GM19455 (cell line): Measurements from ENCODE around the gene LRRTM3.

Source experiments
- ATAC-seq: cut with Tn5 transposase; IDR thresholded peaks from one replicate; pipeline ENCODE4 v1.9.1; 2021; ENCODE audit not compliant: unreplicated experiment

Gene LRRTM3

GRCh38 chr10:66931949-66932343 lies 6.1 kb downstream of the LRRTM3 start:
- no peak for ATAC-seq

DNA sequence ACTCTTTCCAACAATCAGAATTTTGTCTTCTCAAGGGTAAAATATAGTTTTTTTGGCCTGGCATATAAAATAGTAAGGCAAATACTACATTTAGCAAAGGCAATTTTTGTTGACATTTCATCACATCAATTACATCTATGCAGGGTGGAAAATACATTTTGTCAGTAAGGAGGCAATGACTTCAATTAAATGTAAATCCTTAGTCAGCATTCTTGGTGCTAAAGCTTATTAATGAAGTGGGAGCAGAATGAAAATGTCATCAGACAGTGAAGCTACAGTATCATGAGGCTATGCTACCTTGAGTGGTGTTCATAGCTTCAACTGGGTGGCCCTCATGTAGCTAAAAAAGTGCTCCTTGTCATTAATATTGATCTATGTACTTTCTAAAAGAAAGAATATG lies 8.9 kb downstream of the LRRTM3 start:
- no peak for ATAC-seq

GRCh38 chr10:66940965-66941364 lies 15.1 kb downstream of the LRRTM3 start:
- no peak for ATAC-seq

- no peak for ATAC-seq
These were observed 15.7 kb downstream of the LRRTM3 start for GRCh38 chr10:66941491-66941890.

DNA sequence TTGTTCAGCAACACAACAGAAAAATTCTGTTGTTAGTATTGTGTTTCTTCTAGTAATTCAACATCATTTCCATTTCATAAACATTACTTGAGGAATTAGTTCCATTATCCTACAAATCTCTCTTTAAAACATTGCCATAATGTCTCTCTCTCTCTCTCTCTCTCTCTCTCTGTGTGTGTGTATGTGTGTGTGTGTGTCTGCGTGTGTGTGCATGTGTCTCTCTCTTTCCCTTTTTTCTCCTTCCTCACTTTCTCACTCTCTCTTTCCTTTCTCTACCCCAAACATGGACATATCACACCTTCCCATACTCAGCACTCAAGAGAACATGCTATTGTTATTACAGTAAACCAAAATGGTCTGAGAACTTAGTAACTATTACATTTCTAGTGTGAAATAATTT lies 16.6 kb downstream of the LRRTM3 start:
- no peak for ATAC-seq

GRCh38 chr10:66943590-66943989 lies 17.8 kb downstream of the LRRTM3 start:
- no peak for ATAC-seq

DNA sequence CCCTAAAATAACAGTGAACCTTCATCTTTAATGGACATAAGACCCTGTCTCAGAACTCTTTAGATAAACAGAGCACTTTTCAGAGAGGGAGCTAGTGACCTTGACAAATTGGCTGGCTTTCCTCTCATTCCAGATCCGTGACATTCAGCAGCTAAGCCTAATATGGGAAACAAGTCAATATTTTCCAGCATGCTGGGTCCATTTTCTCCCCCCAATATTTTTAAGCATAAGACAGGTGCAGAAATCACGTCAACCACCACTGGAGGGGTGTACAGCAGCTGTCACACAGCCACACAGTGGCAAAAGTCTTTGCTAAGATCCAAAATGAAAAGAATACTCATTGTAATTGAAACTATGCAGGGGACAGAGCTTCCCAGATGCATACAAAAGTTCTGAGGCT lies 26.1 kb downstream of the LRRTM3 start:
- ATAC-seq: no peak

DNA sequence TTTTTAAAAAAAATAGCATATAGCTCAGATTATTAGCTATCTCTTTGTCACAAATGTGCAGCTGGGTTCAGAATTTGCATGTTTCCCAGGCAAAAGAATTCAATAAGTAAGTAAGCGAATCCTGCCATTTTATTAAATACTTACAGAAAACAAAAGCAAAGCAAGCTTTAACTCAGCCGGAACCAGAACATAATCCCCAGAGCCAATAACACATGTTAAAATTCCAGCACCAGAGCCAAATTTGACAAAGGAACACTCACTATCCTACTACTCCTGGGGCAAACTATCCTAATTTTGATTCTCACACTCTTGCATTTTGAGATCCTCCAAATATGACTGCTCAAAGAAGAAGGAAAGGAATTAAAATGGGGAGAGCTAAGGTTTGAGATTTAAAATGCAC lies 32.6 kb downstream of the LRRTM3 start:
- no peak for ATAC-seq

DNA sequence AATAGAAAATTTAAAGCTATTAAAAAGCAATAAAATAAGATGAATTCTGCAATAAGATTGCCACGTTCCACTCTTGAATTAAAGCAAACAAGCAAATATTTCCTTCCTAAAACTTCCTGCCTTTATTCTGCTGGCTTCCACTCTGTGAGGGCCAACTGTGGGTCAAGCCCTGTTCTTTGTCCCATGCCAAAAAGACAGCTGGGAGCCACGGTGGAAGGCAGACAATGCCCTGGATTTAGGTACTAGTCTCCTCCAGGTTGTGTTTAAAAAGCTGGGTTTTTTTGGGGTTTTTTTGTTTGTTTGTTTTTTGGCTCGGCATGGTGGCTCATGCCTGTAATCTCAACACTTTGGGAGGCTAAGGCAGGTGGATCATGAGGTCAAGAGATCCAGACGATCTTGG lies 39.1 kb downstream of the LRRTM3 start:
- ATAC-seq: no peak

GRCh38 chr10:66980246-66980815 lies 54.5 kb downstream of the LRRTM3 start:
- no peak for ATAC-seq

GRCh38 chr10:66981361-66982052 lies 55.7 kb downstream of the LRRTM3 start:
- ATAC-seq: no peak

- ATAC-seq: no peak
These were observed 56.2 kb downstream of the LRRTM3 start for GRCh38 chr10:66982053-66982420.

DNA sequence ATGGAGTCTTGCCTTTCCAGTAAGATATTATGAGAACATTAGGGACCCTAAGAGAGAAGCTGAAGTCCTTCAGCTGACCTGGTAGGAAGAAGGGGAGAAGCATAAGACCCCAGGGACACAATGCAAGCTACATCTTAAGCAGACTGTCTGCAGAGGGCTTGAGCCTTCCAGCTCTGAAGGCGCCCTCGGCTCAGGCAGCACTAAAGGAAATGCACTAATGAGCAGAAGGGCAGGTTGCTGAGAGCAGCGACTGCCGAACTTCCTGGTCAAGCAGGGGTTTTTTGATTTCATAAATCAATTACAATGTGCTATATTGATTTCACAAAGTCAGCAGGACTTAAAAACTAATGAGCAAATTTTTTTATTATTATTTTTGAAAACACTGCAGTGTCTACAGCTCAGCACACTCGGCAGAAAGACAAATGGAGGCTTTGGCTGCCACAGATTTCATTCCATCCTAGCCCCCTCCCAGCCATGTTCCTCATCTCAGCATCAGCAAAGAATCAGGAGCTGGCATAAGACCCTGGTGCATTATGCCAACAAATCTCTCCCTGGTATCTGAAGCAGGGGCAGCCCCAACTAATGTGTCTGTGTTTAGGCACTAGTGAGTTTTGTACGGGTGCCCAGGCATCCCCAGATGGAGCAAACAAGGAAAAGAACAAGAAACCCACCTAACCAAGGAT lies 57.1 kb downstream of the LRRTM3 start:
- ATAC-seq: no peak

DNA sequence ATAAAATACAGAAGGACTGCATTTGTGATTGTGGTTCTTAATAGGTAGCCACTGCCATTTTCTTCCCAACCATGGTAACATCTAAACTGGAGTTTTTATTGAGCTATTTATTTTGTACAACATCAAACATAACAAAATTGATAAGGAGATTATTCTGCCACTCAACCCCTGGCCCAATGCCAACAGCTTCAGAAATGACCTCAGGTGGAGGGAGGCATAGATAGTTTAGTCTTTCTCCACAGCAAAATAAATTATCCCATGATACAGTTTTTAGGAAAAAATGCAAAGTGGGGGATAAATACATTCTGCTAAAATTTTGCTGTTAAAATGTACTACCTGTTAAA lies 57.6 kb downstream of the LRRTM3 start:
- ATAC-seq: no peak

DNA sequence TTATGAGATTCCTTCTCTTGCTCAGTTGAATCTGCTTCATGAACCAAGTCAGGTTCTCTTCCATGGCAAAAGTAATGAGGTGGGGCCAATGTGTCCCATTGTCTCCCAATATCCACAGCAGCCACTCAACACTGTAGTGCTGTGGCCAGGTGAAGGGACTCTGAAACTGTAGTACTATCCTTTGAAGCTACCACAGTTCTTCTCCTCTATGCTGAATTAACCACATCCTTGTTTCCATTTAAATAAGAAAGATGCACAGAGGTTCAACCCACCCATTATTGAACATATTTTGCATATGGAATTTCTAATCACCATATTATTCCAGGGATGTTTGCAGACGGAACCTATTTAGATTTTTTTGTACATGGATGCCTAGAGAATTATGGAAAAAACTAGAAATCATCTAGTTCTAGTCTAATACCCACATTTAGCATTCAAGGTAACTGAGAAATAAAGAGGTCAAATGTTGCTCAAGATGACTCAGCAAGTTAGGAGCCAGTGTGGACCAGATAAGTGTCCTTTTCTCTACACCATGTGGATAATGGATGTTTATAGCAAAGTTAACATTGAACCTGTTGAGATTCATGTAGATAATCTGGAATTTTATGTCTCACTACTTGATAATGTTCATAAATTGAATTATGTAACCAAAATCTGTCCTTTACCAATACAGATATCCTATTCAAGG lies 64.5 kb downstream of the LRRTM3 start:
- ATAC-seq: no peak

DNA sequence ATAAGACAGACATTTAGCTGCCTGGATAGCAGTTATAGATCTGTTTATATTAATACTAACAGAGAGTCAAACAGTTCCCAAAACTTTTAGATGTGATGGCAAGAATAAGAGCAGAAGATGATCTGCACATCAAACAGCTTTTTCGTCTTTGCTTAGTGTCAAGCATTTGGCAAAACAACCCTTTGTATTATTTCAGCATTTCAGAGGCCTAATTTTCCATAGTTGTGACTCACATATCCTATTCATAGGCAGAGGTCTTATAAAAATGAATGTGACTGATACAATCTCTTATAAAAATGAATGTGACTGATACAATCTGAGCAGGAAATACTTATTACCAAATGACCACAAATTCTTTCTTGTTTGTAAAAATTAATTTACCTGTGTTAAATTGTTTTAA lies 71.2 kb downstream of the LRRTM3 start:
- ATAC-seq: no peak

- ATAC-seq: no peak
These were observed 74.1 kb downstream of the LRRTM3 start for GRCh38 chr10:66999762-67000545.

GRCh38 chr10:67004690-67005089 lies 78.9 kb downstream of the LRRTM3 start:
- ATAC-seq: no peak

- no peak for ATAC-seq
These were observed 80.1 kb downstream of the LRRTM3 start for GRCh38 chr10:67005981-67006380.

DNA sequence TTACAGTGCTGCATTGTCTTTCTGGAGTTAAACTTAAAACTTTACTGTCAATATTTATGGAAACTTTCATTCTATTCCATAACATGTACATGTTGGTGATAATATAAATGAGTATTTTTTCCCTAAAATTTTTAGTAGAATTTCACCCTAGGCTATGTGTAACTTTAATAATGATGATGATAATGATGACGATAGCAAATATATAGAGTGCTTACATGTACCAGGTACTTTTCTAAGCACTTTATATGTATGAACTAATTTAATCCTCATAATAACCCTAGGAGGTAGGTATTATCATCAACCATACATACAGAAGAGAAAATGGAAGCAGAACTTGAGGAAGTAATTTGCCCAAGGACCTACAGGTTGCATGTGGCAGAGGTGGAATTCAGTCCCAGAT lies 85.6 kb downstream of the LRRTM3 start:
- no peak for ATAC-seq

DNA sequence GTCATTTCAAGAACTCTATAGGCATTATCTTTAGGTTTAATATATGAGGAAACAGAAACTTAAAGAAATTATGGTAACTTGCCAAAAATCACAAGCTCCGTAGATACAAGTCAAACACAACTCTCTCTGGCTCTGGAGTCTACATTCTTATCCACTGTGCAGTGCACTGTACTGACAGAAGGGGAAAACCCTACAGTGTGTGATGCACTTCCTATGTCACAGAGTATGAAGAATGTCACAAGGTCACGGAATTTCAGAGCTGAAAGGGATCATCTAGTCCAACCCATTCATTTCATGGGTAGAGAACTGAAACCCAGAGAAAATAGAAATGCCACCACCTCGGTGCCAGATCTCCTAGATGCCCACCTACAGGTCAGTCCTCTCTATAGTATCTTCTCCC lies 86.1 kb downstream of the LRRTM3 start:
- no peak for ATAC-seq
